K562 (cell line): Measurements from ENCODE around the gene NAIF1. TPM values are rescaled to one million over a fixed set of nuclear protein-coding genes. Genes with fewer than 3 reads are reported as not detected.

Experiments
- ARNT ChIP-seq, 2 experiments: fragments of 450-650 bp; IDR thresholded peaks; 2 replicates each; pipeline ENCODE4 v1.6.1; 2016; ENCODE audit warnings: mild to moderate bottlenecking in 1 of 2
- ASH1L ChIP-seq: fragments of 450-650 bp; IDR thresholded peaks from 2 replicates; pipeline ENCODE4 v1.6.1; 2018; ENCODE audit warnings: borderline replicate concordance, mild to moderate bottlenecking, low read depth; ENCODE audit not compliant: partially characterized antibody
- BMI1 ChIP-seq: fragments of 150-350 bp; IDR thresholded peaks from 2 replicates; pipeline ENCODE4 v1.6.1; 2014; ENCODE audit warnings: low read length
- CBX3 ChIP-seq, 2 experiments: IDR thresholded peaks; 1 replicate in 1 of 2; 2 replicates in 1 of 2; pipeline ENCODE4 v1.6.1; 2012; ENCODE audit warnings: inconsistent platforms in 2 of 2, low read length in 2 of 2, borderline replicate concordance in 1 of 2, control low read depth in 1 of 2
- CREB1 ChIP-seq, 2 experiments: sonication (generic) in 1 of 2; formaldehyde crosslinking in 1 of 2; IDR thresholded peaks; 2 replicates each; pipeline versions ENCODE4 v1.6.1 to v1.8.0; 2012 to 2022; ENCODE audit warnings: inconsistent platforms in 1 of 2, mild to moderate bottlenecking in 1 of 2, missing genetic modification reagents in 1 of 2, moderate library complexity in 1 of 2
- EGR1 ChIP-seq: fragments of 450-650 bp; conservative IDR thresholded peaks from 2 replicates; pipeline ENCODE4 v1.6.1; 2017; ENCODE audit warnings: mild to moderate bottlenecking
- KLF1 ChIP-seq: fragments of 450-650 bp; IDR thresholded peaks from 2 replicates; pipeline ENCODE4 v1.6.1; 2016; ENCODE audit warnings: missing genetic modification characterization, missing compliant biosample characterization
- KLF13 ChIP-seq: fragments of 450-650 bp; IDR thresholded peaks from 2 replicates; pipeline ENCODE4 v1.6.1; 2016; ENCODE audit warnings: missing genetic modification characterization, low read depth, mild to moderate bottlenecking, missing compliant biosample characterization, moderate library complexity, borderline replicate concordance
- MAFF ChIP-seq: IDR thresholded peaks from 2 replicates; pipeline ENCODE4 v1.6.1; 2012; ENCODE audit warnings: low read length, improper control_type of control experiment
- MCM3 ChIP-seq: fragments of 450-650 bp; IDR thresholded peaks from 2 replicates; pipeline ENCODE4 v1.6.1; 2016
- NBN ChIP-seq: fragments of 450-650 bp; IDR thresholded peaks from 2 replicates; pipeline ENCODE4 v1.6.1; 2016; ENCODE audit warnings: low read depth, mild to moderate bottlenecking
- NFIX ChIP-seq: fragments of 250-450 bp; sonication (Bioruptor Pico); IDR thresholded peaks from 2 replicates; pipeline ENCODE4 v1.4.0; 2020; ENCODE audit warnings: low read depth, mild to moderate bottlenecking, moderate library complexity
- RBM22 ChIP-seq: fragments of 200-400 bp; formaldehyde crosslinking; IDR thresholded peaks from 2 replicates; pipeline ENCODE4 v1.6.1; 2018; ENCODE audit warnings: low read length, low read depth; ENCODE audit not compliant: poor library complexity, severe bottlenecking
- RFX7 ChIP-seq: fragments of 250-450 bp; sonication (Bioruptor Pico); IDR thresholded peaks from 2 replicates; pipeline ENCODE4 v1.5.1; 2021; ENCODE audit warnings: mild to moderate bottlenecking
- RNF2 ChIP-seq: sonication (generic); IDR thresholded peaks from 2 replicates; pipeline ENCODE4 v1.6.1; 2016
- SIN3A ChIP-seq, 2 experiments: fragments of 150-350 bp in 1 of 2; IDR thresholded peaks; 2 replicates each; pipeline ENCODE4 v1.6.1; 2011 to 2016; ENCODE audit warnings: borderline replicate concordance in 2 of 2, low read depth in 2 of 2, low read length in 2 of 2, mild to moderate bottlenecking in 2 of 2, moderate library complexity in 2 of 2; ENCODE audit not compliant: control insufficient read depth in 1 of 2
- SMARCA4 ChIP-seq: fragments of 450-650 bp; IDR thresholded peaks from 2 replicates; pipeline ENCODE4 v1.6.1; 2016
- ZFP36 ChIP-seq: fragments of 150-350 bp; IDR thresholded peaks from 2 replicates; pipeline ENCODE4 v1.6.1; 2018; ENCODE audit warnings: low read length, low read depth; ENCODE audit not compliant: partially characterized antibody
- ZNF408 ChIP-seq: fragments of 250-450 bp; sonication (Bioruptor Pico); IDR thresholded peaks from 2 replicates; pipeline ENCODE4 v1.4.0; 2020; ENCODE audit warnings: low read depth, mild to moderate bottlenecking, moderate library complexity
- ZNF695 ChIP-seq: fragments of 450-650 bp; formaldehyde crosslinking; IDR thresholded peaks from 2 replicates; pipeline ENCODE4 v1.4.0; 2020; ENCODE audit warnings: mild to moderate bottlenecking, moderate library complexity
- polyA plus RNA-seq, 8 experiments: library from polyadenylated mRNA; depleted of rRNA in 4 of 8; stranded (reverse) in 5 of 8; unstranded in 3 of 8; fragments of >200 nt; fragmentation: Nextera tagmentation in 2 of 8; fragmentation: Illumina TruSeq in 1 of 8; extraction: Ambion mirVana in 2 of 8; extraction: Trizol in 1 of 8; gene quantifications; 2 replicates each; pipeline versions ENCODE4 v1.2.1 to v1.2.3, GENCODE V29; 2011 to 2014; ENCODE audit warnings: inconsistent platforms in 1 of 8, missing spikeins in 1 of 8
- total RNA-seq, 7 experiments: library from RNA; depleted of rRNA in 6 of 7; stranded (reverse); fragments of >200 nt in 6 of 7; fragmentation: Illumina TruSeq in 2 of 7; extraction: Trizol in 2 of 7; gene quantifications; 2 replicates each; pipeline versions ENCODE4 v1.2.1 to v1.2.3, GENCODE V29; 2011 to 2021; ENCODE audit warnings: low replicate concordance in 1 of 7
- TF ChIP-seq, protein P1 (sequence below): fragments of 250-450 bp; sonication (Bioruptor Pico); IDR thresholded peaks from 2 replicates; pipeline ENCODE4 v1.4.0; 2020
- TF ChIP-seq, protein P2 (sequence below): fragments of 200-800 bp; sonication (Bioruptor generic); IDR thresholded peaks from 2 replicates; pipeline ENCODE4 v1.6.1; 2017; ENCODE audit warnings: missing genetic modification characterization, missing compliant biosample characterization
- TF ChIP-seq, protein P3 (sequence below): sonication (generic); formaldehyde crosslinking; IDR thresholded peaks from 2 replicates; pipeline ENCODE4 v1.8.1; 2023; ENCODE audit warnings: mild to moderate bottlenecking, missing genetic modification reagents
- TF ChIP-seq, protein P4 (sequence below): sonication (generic); IDR thresholded peaks from 2 replicates; pipeline ENCODE4 v1.6.1; 2016

The NAIF1 gene
- total and polyA plus RNA-seq, 9 of the 15 experiments (the other 6 are each of a cell fraction or from before 2014, with no cell fraction given), result 4.8 to 26.6 (median 17.2) TPM

DNA sequence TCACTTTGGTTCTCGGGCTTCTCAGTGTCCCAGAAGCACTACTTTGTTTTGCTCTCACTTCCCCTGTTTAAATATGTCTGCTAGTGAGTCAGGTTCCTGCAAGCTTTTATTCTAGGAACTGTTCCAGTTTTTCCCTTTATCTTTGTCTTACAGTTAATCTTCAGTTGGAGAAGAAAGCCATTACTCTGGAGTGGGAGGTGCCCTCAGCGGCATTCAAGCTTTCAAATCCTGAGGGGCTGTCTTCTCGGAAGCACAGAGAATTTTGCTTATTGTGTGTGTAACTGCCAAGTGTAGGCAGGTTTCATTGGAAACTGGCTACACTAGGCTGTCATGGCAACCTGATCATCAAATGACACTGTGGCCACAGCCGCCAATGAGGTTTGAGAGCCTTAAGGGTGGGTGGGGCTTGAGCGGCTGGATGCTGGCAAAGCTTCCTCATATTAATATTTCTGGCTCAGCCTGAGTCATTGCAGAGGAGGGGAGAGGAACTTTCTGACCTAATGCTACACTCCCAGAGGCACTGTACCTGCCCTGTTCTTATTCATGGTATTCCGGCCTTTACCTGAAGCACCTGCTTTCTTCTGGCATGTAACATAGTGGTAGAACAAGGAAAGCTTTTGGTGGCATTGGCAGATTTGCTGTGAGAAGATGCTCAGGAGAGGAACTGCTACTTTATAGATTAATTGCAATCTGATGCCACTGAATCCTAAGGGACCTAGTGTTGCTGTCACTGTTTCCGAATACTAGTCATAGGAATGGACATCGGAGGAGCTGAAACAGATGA, 27.2 kb upstream of the NAIF1 start (continued):
- no peak for TF ChIP-seq RFX7 (CRISPR knock-in tag)
- TF ChIP-seq RBM22, result no peak
- 0 out of 4 replicates have a peak, but pooled peaks of 1 of the 2 experiments have one; percentile 30 for TF ChIP-seq SIN3A (IDR thresholded peaks at IDR 0.05; ENCODE audit: borderline replicate concordance in 2 of 2, control insufficient read depth in 1 of 2, low read depth in 2 of 2, low read length in 2 of 2)
- TF ChIP-seq, protein P1, sequence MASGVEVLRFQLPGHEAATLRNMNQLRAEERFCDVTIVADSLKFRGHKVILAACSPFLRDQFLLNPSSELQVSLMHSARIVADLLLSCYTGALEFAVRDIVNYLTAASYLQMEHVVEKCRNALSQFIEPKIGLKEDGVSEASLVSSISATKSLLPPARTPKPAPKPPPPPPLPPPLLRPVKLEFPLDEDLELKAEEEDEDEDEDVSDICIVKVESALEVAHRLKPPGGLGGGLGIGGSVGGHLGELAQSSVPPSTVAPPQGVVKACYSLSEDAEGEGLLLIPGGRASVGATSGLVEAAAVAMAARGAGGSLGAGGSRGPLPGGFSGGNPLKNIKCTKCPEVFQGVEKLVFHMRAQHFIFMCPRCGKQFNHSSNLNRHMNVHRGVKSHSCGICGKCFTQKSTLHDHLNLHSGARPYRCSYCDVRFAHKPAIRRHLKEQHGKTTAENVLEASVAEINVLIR (CRISPR knock-in tag), result peak; percentile 58
- peak; percentile 60; the same call in 1 of the 2 replicates for TF ChIP-seq RNF2
- no peak for TF ChIP-seq MCM3
- TF ChIP-seq ZNF408 (CRISPR knock-in tag), result no peak
- peak; percentile 19 for TF ChIP-seq ASH1L
- TF ChIP-seq MAFF, result peak; percentile 33; the same call in 1 of the 2 replicates
- TF ChIP-seq CBX3 (IDR thresholded peaks at IDR 0.05; ENCODE audit: borderline replicate concordance in 1 of 2, low read length in 2 of 2), result no peak
- TF ChIP-seq, protein P2, sequence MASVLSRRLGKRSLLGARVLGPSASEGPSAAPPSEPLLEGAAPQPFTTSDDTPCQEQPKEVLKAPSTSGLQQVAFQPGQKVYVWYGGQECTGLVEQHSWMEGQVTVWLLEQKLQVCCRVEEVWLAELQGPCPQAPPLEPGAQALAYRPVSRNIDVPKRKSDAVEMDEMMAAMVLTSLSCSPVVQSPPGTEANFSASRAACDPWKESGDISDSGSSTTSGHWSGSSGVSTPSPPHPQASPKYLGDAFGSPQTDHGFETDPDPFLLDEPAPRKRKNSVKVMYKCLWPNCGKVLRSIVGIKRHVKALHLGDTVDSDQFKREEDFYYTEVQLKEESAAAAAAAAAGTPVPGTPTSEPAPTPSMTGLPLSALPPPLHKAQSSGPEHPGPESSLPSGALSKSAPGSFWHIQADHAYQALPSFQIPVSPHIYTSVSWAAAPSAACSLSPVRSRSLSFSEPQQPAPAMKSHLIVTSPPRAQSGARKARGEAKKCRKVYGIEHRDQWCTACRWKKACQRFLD (CRISPR knock-in tag), result no peak; the same call in 1 of the 2 replicates
- TF ChIP-seq ARNT (IDR thresholded peaks at IDR 0.05), result peak in 1 of 2 experiments; percentile 60; a peak in 1 of 4 replicates
- TF ChIP-seq SMARCA4, result peak; percentile 82
- TF ChIP-seq KLF13, result 0 out of 2 replicates have a peak, but pooled peaks have one; percentile 33
- TF ChIP-seq KLF1, result no peak
- peak; percentile 94 for TF ChIP-seq BMI1
- TF ChIP-seq EGR1, result 0 out of 2 replicates have a peak, but pooled peaks have one; percentile 18
- peak; percentile 79 for TF ChIP-seq CREB1 (IDR thresholded peaks at IDR 0.05)
- peak; percentile 44; the same call in 1 of the 2 replicates for TF ChIP-seq CREB1 (CRISPR knock-in tag; IDR thresholded peaks at IDR 0.05)
- no peak for TF ChIP-seq ZNF695 (CRISPR knock-in tag)
- TF ChIP-seq, protein P3, sequence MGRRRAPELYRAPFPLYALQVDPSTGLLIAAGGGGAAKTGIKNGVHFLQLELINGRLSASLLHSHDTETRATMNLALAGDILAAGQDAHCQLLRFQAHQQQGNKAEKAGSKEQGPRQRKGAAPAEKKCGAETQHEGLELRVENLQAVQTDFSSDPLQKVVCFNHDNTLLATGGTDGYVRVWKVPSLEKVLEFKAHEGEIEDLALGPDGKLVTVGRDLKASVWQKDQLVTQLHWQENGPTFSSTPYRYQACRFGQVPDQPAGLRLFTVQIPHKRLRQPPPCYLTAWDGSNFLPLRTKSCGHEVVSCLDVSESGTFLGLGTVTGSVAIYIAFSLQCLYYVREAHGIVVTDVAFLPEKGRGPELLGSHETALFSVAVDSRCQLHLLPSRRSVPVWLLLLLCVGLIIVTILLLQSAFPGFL (CRISPR knock-in tag), result no peak
- TF ChIP-seq, protein P4, sequence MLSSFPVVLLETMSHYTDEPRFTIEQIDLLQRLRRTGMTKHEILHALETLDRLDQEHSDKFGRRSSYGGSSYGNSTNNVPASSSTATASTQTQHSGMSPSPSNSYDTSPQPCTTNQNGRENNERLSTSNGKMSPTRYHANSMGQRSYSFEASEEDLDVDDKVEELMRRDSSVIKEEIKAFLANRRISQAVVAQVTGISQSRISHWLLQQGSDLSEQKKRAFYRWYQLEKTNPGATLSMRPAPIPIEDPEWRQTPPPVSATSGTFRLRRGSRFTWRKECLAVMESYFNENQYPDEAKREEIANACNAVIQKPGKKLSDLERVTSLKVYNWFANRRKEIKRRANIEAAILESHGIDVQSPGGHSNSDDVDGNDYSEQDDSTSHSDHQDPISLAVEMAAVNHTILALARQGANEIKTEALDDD, result no peak
- TF ChIP-seq NBN, result peak; percentile 62; the same call in 1 of the 2 replicates
- no peak for TF ChIP-seq NFIX (CRISPR knock-in tag)
- peak; percentile 2 for TF ChIP-seq ZFP36
